NT2/D1 (cell line): ENCODE data around the gene HTR6.

Experiments used
- SUZ12 ChIP-seq: IDR thresholded peaks from 2 replicates; pipeline ENCODE4 v1.6.1; 2011; ENCODE audit not compliant: insufficient read length, insufficient read depth; ENCODE audit errors: extremely low read depth
- YY1 ChIP-seq: IDR thresholded peaks from 2 replicates; pipeline ENCODE4 v1.6.1; 2011; ENCODE audit not compliant: insufficient read length, insufficient read depth

- TF ChIP-seq YY1 (no peak), SUZ12 (no peak)
These were observed 466 bp downstream of the HTR6 start for GRCh38 chr1:19665186-19665495.
